NCI-H1436 treated with DMSO at 0.1 percent for 48 hours (cell line): Measurements from ENCODE around the gene C10orf95.
"Not testable (repeated sequence)": the region's sequence is repeated elsewhere in the genome, so short reads cannot be mapped to it uniquely, and the experiment has no call there.

Experiments used
- DNase-seq: peaks from one replicate; lab custom pipeline; 2025; lab: John Stamatoyannopoulos, UW

C10orf95 gene

GRCh38 chr10:102463983-102464382 lies 12.6 kb upstream of the C10orf95 start:
- no peak for DNase-seq

- DNase-seq = no peak
Observed at GRCh38 chr10:102462512-102463054, 11.2 kb upstream of the C10orf95 start.

- DNase-seq = peak; percentile 65
Observed at GRCh38 chr10:102461187-102462054, 10.1 kb upstream of the C10orf95 start.

- no peak for DNase-seq
Observed at GRCh38 chr10:102460836-102461186, 9.5 kb upstream of the C10orf95 start.

GRCh38 chr10:102458656-102459055 lies 7.3 kb upstream of the C10orf95 start:
- DNase-seq = no peak

- DNase-seq = no peak
Observed at GRCh38 chr10:102457591-102458150, 6.3 kb upstream of the C10orf95 start.

GRCh38 chr10:102455893-102456471 lies 4.6 kb upstream of the C10orf95 start:
- no peak for DNase-seq

- DNase-seq = not testable (repeated sequence)
Observed at GRCh38 chr10:102454662-102455487, 3.5 kb upstream of the C10orf95 start.

- DNase-seq = no peak
Observed at GRCh38 chr10:102453502-102453901, 2.2 kb upstream of the C10orf95 start.

GRCh38 chr10:102452672-102453340 lies 1.5 kb upstream of the C10orf95 start:
- DNase-seq = no peak

GRCh38 chr10:102450374-102451104 lies 804 bp downstream of the C10orf95 start:
- DNase-seq = no peak

- DNase-seq = no peak
Observed at GRCh38 chr10:102450124-102450373, 1.3 kb downstream of the C10orf95 start.

- peak; percentile 56 for DNase-seq
Observed at GRCh38 chr10:102449321-102450123, 1.8 kb downstream of the C10orf95 start.

GRCh38 chr10:102444851-102445250 lies 6.5 kb downstream of the C10orf95 start:
- DNase-seq = no peak

- DNase-seq = no peak
Observed at GRCh38 chr10:102438374-102438773, 13.0 kb downstream of the C10orf95 start.

GRCh38 chr10:102437515-102437914 lies 13.8 kb downstream of the C10orf95 start:
- DNase-seq = no peak

GRCh38 chr10:102436312-102436711 lies 15.0 kb downstream of the C10orf95 start:
- DNase-seq = no peak

- no peak for DNase-seq
Observed at GRCh38 chr10:102435529-102436233, 15.7 kb downstream of the C10orf95 start.

GRCh38 chr10:102435133-102435497 lies 16.2 kb downstream of the C10orf95 start:
- DNase-seq = no peak
